Esophagus squamous epithelium (tissue), 5 donors: ENCODE measurements around the gene LAMTOR4. TPM values are rescaled to one million over a fixed set of nuclear protein-coding genes. Genes with fewer than 3 reads are reported as not detected.

ENCODE experiments used
- DNase-seq: peaks from one replicate; lab custom pipeline; 2025; lab: John Stamatoyannopoulos, UW
- H3K27ac ChIP-seq, 4 donors: fragments of 200-600 bp; sonication (generic); one replicate each; pipeline ENCODE4 v1.5.1; 2016 to 2019; ENCODE audit warnings: mild to moderate bottlenecking in 1 of 4
- H3K27me3 ChIP-seq, 4 donors: fragments of 200-600 bp; sonication (generic); 1 replicate in 3 of 4; 2 replicates in 1 of 4; pipeline versions ENCODE4 v1.5.1 to v1.6.0; 2017 to 2021; ENCODE audit warnings: antibody characterized with exemption in 1 of 4
- H3K36me3 ChIP-seq, 3 donors: fragments of 200-600 bp; sonication (generic); one replicate each; pipeline ENCODE4 v1.5.1; 2016 to 2019
- H3K4me1 ChIP-seq, 3 donors: fragments of 200-600 bp; sonication (generic); one replicate each; pipeline ENCODE4 v1.5.1; 2017 to 2019
- H3K4me3 ChIP-seq, 4 donors: fragments of 200-600 bp; sonication (generic); 1 replicate in 3 of 4; 2 replicates in 1 of 4; pipeline ENCODE4 v1.5.1; 2016 to 2019; ENCODE audit warnings: mild to moderate bottlenecking in 2 of 4, moderate library complexity in 1 of 4
- H3K9me3 ChIP-seq, 3 donors: fragments of 200-600 bp; sonication (generic); one replicate each; pipeline ENCODE4 v1.5.1; 2016 to 2019
- CTCF ChIP-seq, 6 experiments: fragments of 450-650 bp in 4 of 6; fragments of 200-600 bp in 2 of 6; sonication (generic) in 2 of 6; IDR thresholded peaks; one replicate each; pipeline ENCODE4 v1.5.1; 2016 to 2019; ENCODE audit warnings: antibody characterized with exemption in 6 of 6, mild to moderate bottlenecking in 4 of 6, moderate library complexity in 4 of 6
- POLR2A ChIP-seq, 4 donors: fragments of 450-650 bp; IDR thresholded peaks; one replicate each; pipeline ENCODE4 v1.6.1; 2017; ENCODE audit warnings: antibody characterized with exemption in 4 of 4, mild to moderate bottlenecking in 4 of 4, moderate library complexity in 3 of 4
- WGBS, 2 donors: methylation state at CpG; one replicate each; pipeline ENCODE4 v1.1.5; 2018; 5-methylcytosine and 5-hydroxymethylcytosine counted together
- intact Hi-C: fragments of 100-400 bp; cut with DNase I; formaldehyde crosslinking; loops from one replicate; pipeline ENCODE4 v1.15.0; 2022
- total RNA-seq, 4 donors: library from RNA; depleted of rRNA; stranded (reverse); fragments of >200 nt; gene quantifications; one replicate each; pipeline ENCODE4 v1.1.0, GENCODE V29; 2016
- donor health status: DM: yes; HTN: yes; CAD: no.

LAMTOR4 gene
- total RNA-seq, 4 donors from 2014 or later = 71.8 to 138 (median 86.7) TPM

DNA sequence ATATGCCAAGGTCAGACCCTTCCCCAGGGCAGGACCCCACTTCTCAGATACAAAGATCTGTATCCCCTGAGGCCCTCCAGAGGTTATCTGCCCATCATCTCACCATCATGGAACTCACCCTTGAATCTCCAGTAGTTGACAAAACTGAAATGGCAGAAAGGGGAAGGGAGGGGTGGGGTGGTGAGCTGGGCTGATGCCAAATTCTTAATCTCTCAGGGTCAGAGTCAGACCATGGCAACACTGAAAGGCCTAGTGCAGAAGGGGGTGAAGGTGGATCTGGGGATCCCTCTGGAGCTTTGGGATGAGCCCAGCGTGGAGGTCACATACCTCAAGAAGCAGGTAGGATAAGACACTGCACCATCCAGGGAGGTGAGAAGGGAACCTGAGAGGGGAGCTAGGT is 26.1 kb upstream of the LAMTOR4 start:
- TF ChIP-seq CTCF (IDR thresholded peaks at IDR 0.05) (no peak), POLR2A (IDR thresholded peaks at IDR 0.05) (no peak)
- no peaks in the 10 kb centered on the region for H3K27me3 ChIP-seq
- H3K27ac ChIP-seq = no peak overlapping the region
- peaks cover 28 to 74% (median 30%) of the 10 kb centered on the region in 3 donors for H3K4me1 ChIP-seq
- no peak for DNase-seq
- intact Hi-C loops = no loop called here
- peaks cover 0 to 16% (median 0%) of the 10 kb centered on the region in 3 donors for H3K36me3 ChIP-seq
- WGBS, 2 donors = 92 to 100% methylated on average over 1 of the region's 1 CpG
- no peaks in the 10 kb centered on the region for H3K9me3 ChIP-seq
- H3K4me3 ChIP-seq = no peak overlapping the region

- WGBS, 2 donors = 72 to 77% methylated on average over 4 of the region's 4 CpGs
- H3K27me3 ChIP-seq = no peaks in the 10 kb centered on the region
- intact Hi-C loops = no loop called here
Measured at GRCh38 chr7:100124301-100125230, 24.2 kb upstream of the LAMTOR4 start.

GRCh38 chr7:100126239-100126930 is 22.3 kb upstream of the LAMTOR4 start:
- intact Hi-C loops = no loop called here
- 7 to 12% methylated on average over 21 to 22 of the region's 29 CpGs for WGBS, 2 donors
- Histone ChIP-seq H3K27me3 (no peaks in the 10 kb centered on the region), H3K27ac (peak overlapping the region; percentile 92 to 99 (median 98)), H3K4me1 (peaks cover 30 to 77% (median 33%) of the 10 kb centered on the region in 3 donors), H3K36me3 (peaks cover 0 to 16% (median 0%) of the 10 kb centered on the region in 3 donors), H3K9me3 (no peaks in the 10 kb centered on the region), H3K4me3 (peak overlapping the region; percentile 55 to 91 (median 84))
- TF ChIP-seq CTCF (IDR thresholded peaks at IDR 0.05) (peak in 1 of 6 experiments; percentile 20), POLR2A (IDR thresholded peaks at IDR 0.05) (peak in 1 of 4 donors; percentile 39)
- no peak for DNase-seq

More at GRCh38 chr7:100124301-100125230, 24.2 kb upstream of the LAMTOR4 start:
- Histone ChIP-seq H3K4me1 (peaks cover 33 to 78% (median 35%) of the 10 kb centered on the region in 3 donors), H3K27ac (peak overlapping the region in 3 of 4 donors; percentile 92 to 99 (median 97)), H3K36me3 (peaks cover 0 to 16% (median 0%) of the 10 kb centered on the region in 3 donors), H3K4me3 (no peak overlapping the region), H3K9me3 (no peaks in the 10 kb centered on the region)
- DNase-seq = no peak
- no peak for TF ChIP-seq POLR2A (IDR thresholded peaks at IDR 0.05)
- no peak for TF ChIP-seq CTCF (IDR thresholded peaks at IDR 0.05)

GRCh38 chr7:100126931-100127865 is 21.5 kb upstream of the LAMTOR4 start, which contains the start of gene MBLAC1:
Gene MBLAC1 (plus strand): TSS chr7:100126967. CDS start chr7:100127396, 429 bp downstream.
- intact Hi-C loops = no loop called here
- peak; percentile 53 for DNase-seq
- no peaks in the 10 kb centered on the region for H3K9me3 ChIP-seq
- WGBS, 2 donors = 0 to 1% methylated on average over 19 to 20 of the region's 85 CpGs
- H3K4me3 ChIP-seq = peak within 1 kb of the TSS; percentile 55 to 91 (median 84)
- peak within 1 kb of the TSS; percentile 92 to 99 (median 98) for H3K27ac ChIP-seq
- peaks cover 30 to 78% (median 33%) of the 10 kb centered on the region in 3 donors for H3K4me1 ChIP-seq
- peaks cover 0 to 16% (median 0%) of the 10 kb centered on the region in 3 donors for H3K36me3 ChIP-seq
- TF ChIP-seq POLR2A (IDR thresholded peaks at IDR 0.05) (peak in 1 of 4 donors; percentile 54), CTCF (IDR thresholded peaks at IDR 0.05) (no peak)
- H3K27me3 ChIP-seq = no peaks in the 10 kb centered on the region
